ENCODE data around the gene MRM2.

The MRM2 gene

DNA sequence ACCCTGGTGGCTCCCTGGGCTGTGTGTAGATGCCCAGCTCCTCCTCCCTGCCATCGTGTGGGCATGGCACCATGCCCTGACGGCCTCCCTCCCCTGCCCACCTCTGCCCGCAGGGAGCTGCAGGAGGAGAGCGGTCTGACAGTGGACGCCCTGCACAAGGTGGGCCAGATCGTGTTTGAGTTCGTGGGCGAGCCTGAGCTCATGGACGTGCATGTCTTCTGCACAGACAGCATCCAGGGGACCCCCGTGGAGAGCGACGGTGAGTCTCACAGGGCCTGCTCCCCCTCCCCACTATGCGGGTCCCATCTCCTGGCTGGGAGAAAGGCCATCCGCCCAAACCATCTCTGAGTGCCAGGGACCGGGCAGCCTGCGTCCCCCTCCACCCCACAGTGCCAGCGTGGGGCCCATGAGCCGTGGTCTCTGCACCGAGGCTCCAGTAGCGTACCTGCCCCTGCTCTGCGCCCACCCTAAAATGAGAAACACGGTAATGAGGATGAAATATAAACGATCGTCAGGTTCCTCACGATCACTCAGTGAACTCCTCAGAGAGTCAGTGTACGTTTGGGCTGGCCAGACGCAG lies 7.8 kb upstream of the MRM2 start:
- no peak for DNase-seq (ENCODE audit: insufficient read length, low spot score)
- FAIRE-seq: peak; percentile 69

GRCh38 chr7:2248984-2249694 lies 7.1 kb upstream of the MRM2 start:
- DNase-seq (ENCODE audit: insufficient read length, low spot score): peak; percentile 92
- FAIRE-seq: peak; percentile 79

DNA sequence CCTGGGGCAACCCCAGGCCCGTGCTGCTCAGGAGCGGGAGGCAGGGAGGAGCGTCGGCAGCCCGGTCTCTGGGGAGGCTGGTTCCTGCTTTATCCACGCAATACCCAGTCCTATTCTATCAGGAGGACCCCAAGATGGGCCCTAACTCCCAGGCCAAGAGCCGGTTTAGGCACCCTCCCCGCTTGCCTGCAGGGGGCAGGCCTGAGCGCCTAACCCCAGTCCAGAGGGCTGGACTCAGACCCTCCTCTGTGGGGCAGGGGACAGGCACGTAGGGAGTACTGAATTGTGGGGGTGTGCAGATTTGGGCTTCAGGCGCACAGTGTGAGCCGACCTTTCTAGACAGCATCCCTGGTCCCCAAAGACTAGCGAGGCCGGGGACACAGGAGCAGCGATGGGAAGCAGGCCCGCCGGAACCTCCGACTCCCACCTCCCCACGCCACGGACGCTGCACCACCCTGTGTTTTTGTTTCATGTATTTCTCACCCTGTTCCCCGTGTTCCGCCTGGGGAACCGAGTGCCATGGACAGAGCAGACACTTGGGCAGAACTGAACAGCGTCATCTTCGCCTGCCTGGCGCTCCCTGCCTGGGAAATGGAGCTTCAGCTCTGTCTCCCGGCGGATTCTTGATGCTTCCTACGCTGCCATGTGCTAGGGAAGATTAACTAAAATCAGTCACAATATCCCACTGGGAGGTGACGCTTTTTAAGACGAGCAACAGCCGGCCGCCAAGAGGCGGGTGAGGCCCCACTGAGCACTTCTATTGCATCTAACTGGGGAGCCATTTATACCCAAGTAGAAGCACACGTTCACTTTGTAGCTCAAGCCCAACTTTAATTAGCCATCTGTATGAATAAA lies 5.4 kb upstream of the MRM2 start:
- no peak for DNase-seq (ENCODE audit: insufficient read length, low spot score)

GRCh38 chr7:2245883-2246675 lies 4.1 kb upstream of the MRM2 start:
- no peak for FAIRE-seq
- DNase-seq (ENCODE audit: insufficient read length, low spot score): no peak

More for the DNA sequence above, 5.4 kb upstream of the MRM2 start:
- peak; percentile 42 for FAIRE-seq

DNA sequence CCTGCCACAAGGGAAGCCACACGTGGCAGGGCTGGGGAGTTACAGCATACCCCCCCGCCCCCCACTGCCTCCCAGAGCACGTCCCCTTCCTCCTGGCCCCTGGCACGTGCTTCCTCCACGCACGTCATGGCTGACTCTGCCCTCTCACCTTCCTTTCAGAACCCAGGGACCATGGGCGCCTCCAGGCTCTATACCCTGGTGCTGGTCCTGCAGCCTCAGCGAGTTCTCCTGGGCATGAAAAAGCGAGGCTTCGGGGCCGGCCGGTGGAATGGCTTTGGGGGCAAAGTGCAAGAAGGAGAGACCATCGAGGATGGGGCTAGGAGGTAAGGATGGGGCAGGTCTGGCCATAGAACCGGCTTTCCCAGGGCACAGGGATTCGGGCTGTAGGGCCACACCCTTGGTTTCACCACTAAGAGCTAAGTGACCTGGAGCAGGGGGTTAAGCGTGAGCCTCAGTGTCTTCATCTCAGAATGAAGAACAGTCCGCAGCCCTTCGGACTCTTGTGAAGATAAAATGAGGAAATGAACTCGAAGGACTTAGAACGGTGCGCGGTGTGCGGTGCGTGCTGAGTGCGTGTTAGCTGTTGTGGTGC lies 2.5 kb upstream of the MRM2 start:
- peak; percentile 4 for FAIRE-seq
- DNase-seq (ENCODE audit: insufficient read length, low spot score): no peak

GRCh38 chr7:2243458-2243857 lies 1.5 kb upstream of the MRM2 start:
- DNase-seq (ENCODE audit: insufficient read length, low spot score) (no peak), FAIRE-seq (no peak)

DNA sequence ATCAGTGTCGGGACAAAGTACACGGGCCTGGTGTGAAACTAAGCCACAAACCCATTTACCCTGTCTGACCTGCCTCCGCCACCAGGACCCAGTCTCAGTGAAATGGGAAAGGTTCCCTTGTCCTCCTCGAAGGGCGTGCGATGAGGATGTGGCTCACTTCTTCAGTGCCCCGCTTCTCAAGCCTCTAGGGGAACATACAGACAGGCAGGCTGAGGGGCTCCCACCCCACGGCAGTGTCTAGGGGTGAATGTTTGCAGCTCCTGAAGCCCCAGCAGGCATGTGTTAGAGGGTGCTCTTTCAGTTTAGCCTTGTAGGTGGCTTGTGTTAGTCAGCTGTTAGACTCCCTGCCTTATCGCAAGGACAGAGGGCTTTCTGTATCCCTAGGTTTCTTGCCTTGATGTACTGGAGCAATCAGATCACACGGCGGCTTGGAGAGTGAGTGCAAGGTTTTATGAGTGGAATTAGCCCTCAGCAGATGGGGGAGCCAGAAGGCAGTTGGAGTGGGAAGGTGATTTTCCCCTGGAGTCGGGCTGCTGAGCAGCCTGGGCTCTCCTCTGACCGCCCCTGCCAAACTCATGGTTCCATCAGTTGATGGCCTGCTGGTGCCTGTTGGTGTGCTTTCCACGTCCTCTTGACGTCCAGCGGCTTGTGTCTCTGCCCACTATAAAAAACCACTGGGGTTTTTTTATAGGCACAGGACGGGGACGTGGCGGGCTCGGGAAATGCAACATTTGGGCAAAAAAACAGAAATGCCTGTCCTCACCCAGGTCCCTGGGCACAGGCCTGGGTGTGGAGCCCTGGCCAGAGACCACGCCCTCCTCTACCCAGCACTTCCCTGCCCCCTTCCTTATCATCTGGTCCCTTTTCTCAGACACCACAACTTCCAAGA lies 780 bp upstream of the MRM2 start:
- FAIRE-seq (peak; percentile 67), DNase-seq (ENCODE audit: insufficient read length, low spot score) (peak; percentile 48)

- no peak for DNase-seq (ENCODE audit: insufficient read length, low spot score)
- no peak for FAIRE-seq
Measured at GRCh38 chr7:2239242-2239641, 2.8 kb downstream of the MRM2 start.

GRCh38 chr7:2237109-2237602 lies 4.8 kb downstream of the MRM2 start:
- FAIRE-seq: no peak

DNA sequence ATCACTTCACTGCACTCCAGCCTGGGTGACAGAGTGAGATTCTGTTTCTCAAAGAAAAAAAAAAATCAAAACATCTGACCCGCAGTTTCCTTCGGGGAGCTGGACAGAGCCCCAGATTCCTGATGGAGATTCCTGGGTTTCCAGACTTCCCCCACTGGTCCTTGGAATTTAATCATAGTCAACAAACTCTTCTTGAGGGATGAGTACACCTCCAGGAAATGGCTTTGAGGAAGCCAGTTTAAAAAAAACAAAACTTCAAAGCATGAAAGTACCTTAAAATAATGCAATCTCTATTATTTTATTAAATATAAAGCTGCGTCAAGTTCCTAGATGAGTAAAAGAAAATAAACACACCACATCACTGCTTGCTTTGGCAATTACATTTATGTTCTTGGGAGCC lies 8.1 kb downstream of the MRM2 start:
- no peak for FAIRE-seq

More at GRCh38 chr7:2237109-2237602, 4.8 kb downstream of the MRM2 start:
- no peak for DNase-seq (ENCODE audit: insufficient read length, low spot score)

DNA sequence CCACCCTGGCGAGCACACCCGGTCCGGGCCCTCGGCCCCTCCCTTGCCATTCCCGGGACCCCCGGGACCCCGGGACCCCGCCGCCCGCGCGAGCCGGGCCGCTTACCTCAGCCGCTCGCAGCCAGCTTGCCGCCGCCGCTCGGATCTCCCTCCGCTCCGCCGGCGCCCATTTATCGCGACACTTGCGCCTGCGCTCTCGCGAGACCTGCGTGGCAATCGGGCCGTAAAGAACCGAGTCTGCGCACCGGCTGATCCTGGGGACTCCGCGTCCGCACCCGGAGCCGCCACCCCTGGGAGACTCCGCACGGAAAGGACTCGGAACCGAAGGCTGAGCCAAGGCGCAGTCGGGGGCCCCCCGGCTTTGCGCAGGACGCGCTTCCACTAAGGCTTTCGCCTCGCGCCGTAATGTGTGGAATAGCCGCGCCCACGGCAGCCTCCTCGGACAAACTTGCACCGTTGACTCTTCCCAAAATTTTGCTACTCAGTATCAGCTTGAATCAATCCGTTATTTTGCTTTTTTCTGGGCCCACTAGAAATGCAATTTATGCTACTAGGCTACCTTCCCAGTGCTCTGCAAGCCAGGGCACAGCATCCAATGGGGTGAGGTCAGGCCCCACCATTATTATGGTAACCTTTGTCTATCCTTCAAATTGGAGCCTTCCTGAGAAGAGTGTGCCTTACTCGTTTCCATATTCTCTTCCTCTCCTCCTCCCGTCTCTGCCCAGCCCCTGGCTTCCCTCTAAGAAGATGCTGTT lies 9.1 kb downstream of the MRM2 start, which contains the start of gene MAD1L1:
MAD1L1 (minus strand) TSS at position 180 of the 755 bp plus-strand sequence. CDS start 2,812 bp downstream, outside the sequence.
- FAIRE-seq (peak; percentile 90), DNase-seq (ENCODE audit: insufficient read length, low spot score) (peak; percentile 99)

More for the DNA sequence above, 8.1 kb downstream of the MRM2 start:
- DNase-seq (ENCODE audit: insufficient read length, low spot score): no peak

DNA sequence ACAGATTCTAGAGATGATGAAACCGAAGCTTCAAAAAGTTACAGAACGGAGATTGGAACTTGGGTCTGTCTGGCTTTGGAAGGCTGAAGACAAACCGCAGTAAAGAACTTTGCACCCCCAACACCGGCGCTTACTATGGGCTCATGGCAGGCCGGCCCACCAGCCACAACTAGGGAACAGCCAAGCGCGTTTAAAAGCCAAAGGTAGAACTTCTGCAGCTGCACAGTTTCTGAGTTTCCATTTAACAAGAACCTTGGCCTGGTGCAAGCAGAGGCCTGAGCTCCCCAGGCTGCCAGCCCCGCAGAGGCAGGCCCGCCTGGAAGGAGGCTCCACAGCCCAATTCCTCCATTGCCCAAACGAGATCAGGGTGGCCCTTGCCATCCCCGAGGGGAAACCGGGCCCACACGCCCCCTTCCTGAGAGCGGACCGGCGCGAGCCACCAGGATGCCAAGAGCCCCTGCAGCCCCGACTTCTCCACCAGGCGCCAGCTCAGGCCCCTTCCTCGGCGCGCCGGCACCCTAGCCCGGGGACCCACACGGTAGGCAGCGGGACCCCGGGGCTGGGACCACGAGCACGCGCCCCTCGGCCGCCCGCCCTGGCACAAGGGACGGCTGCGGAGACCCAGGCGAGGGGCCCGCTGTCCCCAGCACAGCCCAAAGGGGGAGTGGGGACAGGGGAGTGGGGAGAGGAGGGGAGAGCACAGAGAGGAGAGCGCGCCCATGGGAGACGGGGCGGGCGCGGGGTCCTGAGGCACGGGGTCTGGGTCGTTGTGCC lies 9.8 kb downstream of the MRM2 start:
- peak; percentile 54 for DNase-seq (ENCODE audit: insufficient read length, low spot score)
- FAIRE-seq: no peak

- DNase-seq (ENCODE audit: insufficient read length, low spot score): no peak
- FAIRE-seq: no peak
Measured at GRCh38 chr7:2230882-2231281, 11.1 kb downstream of the MRM2 start.

GRCh38 chr7:2230226-2230625 lies 11.8 kb downstream of the MRM2 start:
- FAIRE-seq: no peak
- no peak for DNase-seq (ENCODE audit: insufficient read length, low spot score)

DNA sequence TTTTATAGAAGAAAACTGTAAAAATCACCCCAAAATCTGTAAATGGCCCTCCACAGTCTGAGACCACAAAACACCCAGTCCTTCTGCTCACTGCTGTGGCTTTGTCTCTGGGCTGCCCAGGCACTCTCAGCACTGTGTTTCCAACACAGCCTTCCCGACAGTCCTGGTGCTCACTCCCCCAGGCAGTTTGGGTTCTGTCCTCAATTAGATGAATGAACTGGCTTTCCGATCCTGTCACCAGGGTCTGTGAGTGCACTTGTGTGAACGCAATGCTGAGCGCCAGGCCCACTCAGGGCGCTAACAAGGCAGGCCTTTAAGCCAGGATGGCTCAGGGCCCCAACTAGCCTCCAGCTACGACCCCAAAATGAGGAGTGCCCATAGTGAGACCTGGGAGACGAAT lies 12.5 kb downstream of the MRM2 start:
- FAIRE-seq: no peak
- no peak for DNase-seq (ENCODE audit: insufficient read length, low spot score)

- FAIRE-seq (no peak), DNase-seq (ENCODE audit: insufficient read length, low spot score) (no peak)
Measured at GRCh38 chr7:2228921-2229320, 13.1 kb downstream of the MRM2 start.

DNA sequence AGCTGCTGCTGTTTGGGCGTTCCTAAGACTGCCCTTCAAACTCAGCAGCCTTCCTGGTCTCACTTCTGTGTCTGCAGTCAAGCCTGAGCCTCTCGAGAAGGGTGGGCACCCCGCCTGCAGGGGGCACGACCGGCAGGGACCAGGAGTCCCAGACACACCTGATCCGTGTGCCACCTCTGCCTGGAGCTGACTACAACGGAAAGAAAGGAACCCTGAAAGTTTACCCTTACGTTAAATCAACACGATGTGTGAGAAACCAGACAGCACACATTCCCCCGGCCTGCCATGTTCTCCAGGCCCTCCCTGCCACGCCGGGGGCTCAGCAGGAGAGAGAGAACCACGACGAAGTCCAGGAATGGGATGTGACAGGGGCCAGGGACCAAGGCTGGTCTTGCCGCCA lies 14.3 kb downstream of the MRM2 start:
- FAIRE-seq (peak; percentile 74), DNase-seq (ENCODE audit: insufficient read length, low spot score) (no peak)

DNA sequence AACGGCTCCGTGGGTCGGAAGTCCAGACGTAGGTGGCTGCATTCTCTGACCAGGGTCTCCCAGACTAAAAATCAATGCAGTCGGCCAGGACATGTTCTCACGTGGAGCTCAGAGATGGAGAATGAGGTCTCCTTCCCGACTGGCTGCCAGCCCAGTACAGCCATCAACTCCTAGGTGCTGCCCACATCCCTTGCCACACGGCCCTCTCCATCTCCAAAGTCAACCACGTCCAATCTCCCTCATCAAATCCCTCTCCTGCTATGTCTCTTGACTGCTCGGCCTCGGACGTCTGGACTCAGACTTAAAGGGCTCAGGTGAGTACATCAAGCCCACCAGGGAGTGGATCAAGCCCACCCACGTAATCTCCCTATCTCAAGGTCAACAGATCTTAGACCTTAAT lies 16.2 kb downstream of the MRM2 start:
- DNase-seq (ENCODE audit: insufficient read length, low spot score) (no peak), FAIRE-seq (peak; percentile 28)

Data from HTR-8/SVneo (cell line).